SKM-1 treated with dmso at 0.1 percent for 144 hours (cell line): Measurements from ENCODE around the gene FBXL4.
"Not testable (repeated sequence)": the region's sequence is repeated elsewhere in the genome, so short reads cannot be mapped to it uniquely, and the experiment has no call there.

Source experiments
- DNase-seq: peaks from one replicate; lab custom pipeline; 2025; ENCODE audit not compliant: unreplicated experiment; lab: John Stamatoyannopoulos, UW

The FBXL4 gene

GRCh38 chr6:98946266-98946878 is 1.4 kb downstream of the FBXL4 start:
- no peak for DNase-seq

GRCh38 chr6:98945311-98946115 is 2.2 kb downstream of the FBXL4 start:
- no peak for DNase-seq

GRCh38 chr6:98944598-98945081 is 3.1 kb downstream of the FBXL4 start:
- DNase-seq: no peak

- DNase-seq: no peak
Measured at GRCh38 chr6:98944168-98944567, 3.6 kb downstream of the FBXL4 start.

- DNase-seq: no peak
Measured at GRCh38 chr6:98942263-98942803, 5.4 kb downstream of the FBXL4 start.

GRCh38 chr6:98941319-98941718 is 6.4 kb downstream of the FBXL4 start:
- no peak for DNase-seq

- DNase-seq: no peak
Measured at GRCh38 chr6:98937351-98937750, 10.4 kb downstream of the FBXL4 start.

- DNase-seq: no peak
Measured at GRCh38 chr6:98932381-98932780, 15.4 kb downstream of the FBXL4 start.

GRCh38 chr6:98931696-98932095 is 16.1 kb downstream of the FBXL4 start:
- DNase-seq: no peak

- no peak for DNase-seq
Measured at GRCh38 chr6:98929498-98930060, 18.2 kb downstream of the FBXL4 start.

GRCh38 chr6:98928688-98929087 is 19.1 kb downstream of the FBXL4 start:
- no peak for DNase-seq

- DNase-seq: no peak
Measured at GRCh38 chr6:98927534-98927933, 20.2 kb downstream of the FBXL4 start.

- DNase-seq: no peak
Measured at GRCh38 chr6:98925831-98926230, 21.9 kb downstream of the FBXL4 start.

- DNase-seq: no peak
Measured at GRCh38 chr6:98924647-98925046, 23.1 kb downstream of the FBXL4 start.

- DNase-seq: no peak
Measured at GRCh38 chr6:98920904-98921431, 26.8 kb downstream of the FBXL4 start.

- DNase-seq: not testable (repeated sequence)
Measured at GRCh38 chr6:98910946-98911345, 36.8 kb downstream of the FBXL4 start.

- no peak for DNase-seq
Measured at GRCh38 chr6:98909236-98909635, 38.5 kb downstream of the FBXL4 start.

- not testable (repeated sequence) for DNase-seq
Measured at GRCh38 chr6:98906342-98906741, 41.4 kb downstream of the FBXL4 start.

- DNase-seq: no peak
Measured at GRCh38 chr6:98905759-98906158, 42.0 kb downstream of the FBXL4 start.

- DNase-seq: no peak
Measured at GRCh38 chr6:98904096-98904495, 43.6 kb downstream of the FBXL4 start.

GRCh38 chr6:98900706-98901105 is 47.0 kb downstream of the FBXL4 start:
- no peak for DNase-seq

- DNase-seq: no peak
Measured at GRCh38 chr6:98894810-98895209, 52.9 kb downstream of the FBXL4 start.
